Liver (tissue), 3 donors: ENCODE results near the gene IL9R.

Experiments used
- RXRA ChIP-seq, 2 donors: IDR thresholded peaks; 2 replicates each; pipeline ENCODE4 v1.6.1; 2017 to 2018; ENCODE audit warnings: antibody characterized with exemption in 2 of 2, mild to moderate bottlenecking in 1 of 2
- YY1 ChIP-seq: IDR thresholded peaks from 2 replicates; pipeline ENCODE4 v1.6.1; 2016; ENCODE audit warnings: antibody characterized with exemption, mild to moderate bottlenecking
- TF ChIP-seq, protein P1 (sequence below): fragments of 150-350 bp; IDR thresholded peaks from 2 replicates; pipeline ENCODE4 v1.5.1; 2017; ENCODE audit warnings: improper control_type of control experiment, low read depth, low read length; ENCODE audit not compliant: missing input control
- TF ChIP-seq, protein P2 (sequence below): IDR thresholded peaks from 2 replicates; pipeline ENCODE4 v1.6.1; 2016; ENCODE audit warnings: antibody characterized with exemption, mild to moderate bottlenecking
- donor health status: healthy.
- donor health status: healthy.

GRCh38 chrX:155988859-155989258 is 8.6 kb upstream of the IL9R start:
- TF ChIP-seq, protein P1, sequence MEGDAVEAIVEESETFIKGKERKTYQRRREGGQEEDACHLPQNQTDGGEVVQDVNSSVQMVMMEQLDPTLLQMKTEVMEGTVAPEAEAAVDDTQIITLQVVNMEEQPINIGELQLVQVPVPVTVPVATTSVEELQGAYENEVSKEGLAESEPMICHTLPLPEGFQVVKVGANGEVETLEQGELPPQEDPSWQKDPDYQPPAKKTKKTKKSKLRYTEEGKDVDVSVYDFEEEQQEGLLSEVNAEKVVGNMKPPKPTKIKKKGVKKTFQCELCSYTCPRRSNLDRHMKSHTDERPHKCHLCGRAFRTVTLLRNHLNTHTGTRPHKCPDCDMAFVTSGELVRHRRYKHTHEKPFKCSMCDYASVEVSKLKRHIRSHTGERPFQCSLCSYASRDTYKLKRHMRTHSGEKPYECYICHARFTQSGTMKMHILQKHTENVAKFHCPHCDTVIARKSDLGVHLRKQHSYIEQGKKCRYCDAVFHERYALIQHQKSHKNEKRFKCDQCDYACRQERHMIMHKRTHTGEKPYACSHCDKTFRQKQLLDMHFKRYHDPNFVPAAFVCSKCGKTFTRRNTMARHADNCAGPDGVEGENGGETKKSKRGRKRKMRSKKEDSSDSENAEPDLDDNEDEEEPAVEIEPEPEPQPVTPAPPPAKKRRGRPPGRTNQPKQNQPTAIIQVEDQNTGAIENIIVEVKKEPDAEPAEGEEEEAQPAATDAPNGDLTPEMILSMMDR = no peak
- no peak for TF ChIP-seq RXRA (IDR thresholded peaks at IDR 0.05)
- TF ChIP-seq, protein P2, sequence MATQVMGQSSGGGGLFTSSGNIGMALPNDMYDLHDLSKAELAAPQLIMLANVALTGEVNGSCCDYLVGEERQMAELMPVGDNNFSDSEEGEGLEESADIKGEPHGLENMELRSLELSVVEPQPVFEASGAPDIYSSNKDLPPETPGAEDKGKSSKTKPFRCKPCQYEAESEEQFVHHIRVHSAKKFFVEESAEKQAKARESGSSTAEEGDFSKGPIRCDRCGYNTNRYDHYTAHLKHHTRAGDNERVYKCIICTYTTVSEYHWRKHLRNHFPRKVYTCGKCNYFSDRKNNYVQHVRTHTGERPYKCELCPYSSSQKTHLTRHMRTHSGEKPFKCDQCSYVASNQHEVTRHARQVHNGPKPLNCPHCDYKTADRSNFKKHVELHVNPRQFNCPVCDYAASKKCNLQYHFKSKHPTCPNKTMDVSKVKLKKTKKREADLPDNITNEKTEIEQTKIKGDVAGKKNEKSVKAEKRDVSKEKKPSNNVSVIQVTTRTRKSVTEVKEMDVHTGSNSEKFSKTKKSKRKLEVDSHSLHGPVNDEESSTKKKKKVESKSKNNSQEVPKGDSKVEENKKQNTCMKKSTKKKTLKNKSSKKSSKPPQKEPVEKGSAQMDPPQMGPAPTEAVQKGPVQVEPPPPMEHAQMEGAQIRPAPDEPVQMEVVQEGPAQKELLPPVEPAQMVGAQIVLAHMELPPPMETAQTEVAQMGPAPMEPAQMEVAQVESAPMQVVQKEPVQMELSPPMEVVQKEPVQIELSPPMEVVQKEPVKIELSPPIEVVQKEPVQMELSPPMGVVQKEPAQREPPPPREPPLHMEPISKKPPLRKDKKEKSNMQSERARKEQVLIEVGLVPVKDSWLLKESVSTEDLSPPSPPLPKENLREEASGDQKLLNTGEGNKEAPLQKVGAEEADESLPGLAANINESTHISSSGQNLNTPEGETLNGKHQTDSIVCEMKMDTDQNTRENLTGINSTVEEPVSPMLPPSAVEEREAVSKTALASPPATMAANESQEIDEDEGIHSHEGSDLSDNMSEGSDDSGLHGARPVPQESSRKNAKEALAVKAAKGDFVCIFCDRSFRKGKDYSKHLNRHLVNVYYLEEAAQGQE = no peak
- TF ChIP-seq YY1 = no peak
